Measurements from ENCODE around the gene TRPM3.

TRPM3 gene

DNA sequence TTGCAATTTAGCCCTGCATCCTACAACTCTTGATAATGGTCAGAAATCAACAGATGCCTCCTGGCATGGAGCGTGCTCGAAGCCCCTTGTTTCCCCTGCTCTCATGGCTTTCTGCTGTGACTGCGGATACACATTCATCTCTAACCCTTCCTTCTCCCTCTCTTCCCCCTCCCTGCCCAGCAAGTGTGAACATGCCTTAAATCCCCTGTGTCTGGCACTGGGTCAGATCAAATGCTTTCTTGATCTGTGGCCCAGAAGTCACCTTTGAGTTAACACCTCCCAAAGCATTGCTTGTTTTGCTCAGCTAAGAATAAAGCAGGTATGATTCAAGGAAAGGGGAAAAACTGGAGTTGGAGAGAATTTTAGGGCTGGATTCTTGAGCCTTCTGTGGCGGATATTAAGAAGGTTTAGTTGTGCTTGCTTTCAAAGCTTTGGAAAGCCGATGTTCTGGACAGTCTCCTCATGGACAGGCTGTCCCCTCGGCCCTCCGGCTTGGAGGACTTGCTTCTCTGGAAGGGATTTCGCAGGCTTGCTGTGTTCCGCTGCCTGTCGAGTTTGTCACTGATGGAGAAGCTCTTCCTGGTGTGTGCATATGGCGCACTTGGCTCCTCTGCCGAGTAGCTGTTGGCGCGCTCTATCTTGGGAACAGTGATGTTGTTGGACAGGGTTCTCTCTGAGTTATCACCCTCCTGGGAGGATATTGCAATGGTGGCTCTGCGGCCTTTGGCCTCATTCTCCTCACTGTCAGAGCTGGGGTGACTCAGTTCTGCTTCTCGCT lies 585.7 kb downstream of the TRPM3 start:
- no peak overlapping the region for H3K4me3 ChIP-seq (replicated peaks; ENCODE audit: insufficient read depth, low read length)
- TF ChIP-seq, protein P1, sequence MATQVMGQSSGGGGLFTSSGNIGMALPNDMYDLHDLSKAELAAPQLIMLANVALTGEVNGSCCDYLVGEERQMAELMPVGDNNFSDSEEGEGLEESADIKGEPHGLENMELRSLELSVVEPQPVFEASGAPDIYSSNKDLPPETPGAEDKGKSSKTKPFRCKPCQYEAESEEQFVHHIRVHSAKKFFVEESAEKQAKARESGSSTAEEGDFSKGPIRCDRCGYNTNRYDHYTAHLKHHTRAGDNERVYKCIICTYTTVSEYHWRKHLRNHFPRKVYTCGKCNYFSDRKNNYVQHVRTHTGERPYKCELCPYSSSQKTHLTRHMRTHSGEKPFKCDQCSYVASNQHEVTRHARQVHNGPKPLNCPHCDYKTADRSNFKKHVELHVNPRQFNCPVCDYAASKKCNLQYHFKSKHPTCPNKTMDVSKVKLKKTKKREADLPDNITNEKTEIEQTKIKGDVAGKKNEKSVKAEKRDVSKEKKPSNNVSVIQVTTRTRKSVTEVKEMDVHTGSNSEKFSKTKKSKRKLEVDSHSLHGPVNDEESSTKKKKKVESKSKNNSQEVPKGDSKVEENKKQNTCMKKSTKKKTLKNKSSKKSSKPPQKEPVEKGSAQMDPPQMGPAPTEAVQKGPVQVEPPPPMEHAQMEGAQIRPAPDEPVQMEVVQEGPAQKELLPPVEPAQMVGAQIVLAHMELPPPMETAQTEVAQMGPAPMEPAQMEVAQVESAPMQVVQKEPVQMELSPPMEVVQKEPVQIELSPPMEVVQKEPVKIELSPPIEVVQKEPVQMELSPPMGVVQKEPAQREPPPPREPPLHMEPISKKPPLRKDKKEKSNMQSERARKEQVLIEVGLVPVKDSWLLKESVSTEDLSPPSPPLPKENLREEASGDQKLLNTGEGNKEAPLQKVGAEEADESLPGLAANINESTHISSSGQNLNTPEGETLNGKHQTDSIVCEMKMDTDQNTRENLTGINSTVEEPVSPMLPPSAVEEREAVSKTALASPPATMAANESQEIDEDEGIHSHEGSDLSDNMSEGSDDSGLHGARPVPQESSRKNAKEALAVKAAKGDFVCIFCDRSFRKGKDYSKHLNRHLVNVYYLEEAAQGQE (IDR thresholded peaks at IDR 0.05; ENCODE audit: insufficient replicate concordance, low read depth), result no peak
- no peak for TF ChIP-seq GABPA (IDR thresholded peaks at IDR 0.05; ENCODE audit: low read depth)
- no peak for TF ChIP-seq POLR2AphosphoS5 (IDR thresholded peaks at IDR 0.05; ENCODE audit: low read depth)
- TF ChIP-seq CTCF (IDR thresholded peaks at IDR 0.05; ENCODE audit: insufficient read depth, low read length), result no peak
- TF ChIP-seq SPI1 (IDR thresholded peaks at IDR 0.05; ENCODE audit: borderline replicate concordance, low read depth), result no peak
- DNase-seq (ENCODE audit: low read depth in 1 of 2, low spot score in 1 of 2), result no peak
- H3K27ac ChIP-seq (replicated peaks), result no peak overlapping the region
- no peaks in the 10 kb centered on the region for H3K27me3 ChIP-seq (ENCODE audit: insufficient read depth, poor library complexity, severe bottlenecking)

GRCh38 chr9:70534471-70534870 lies 587.0 kb downstream of the TRPM3 start:
- Histone ChIP-seq H3K27ac (replicated peaks) (no peak overlapping the region), H3K4me3 (replicated peaks; ENCODE audit: insufficient read depth, low read length) (no peak overlapping the region), H3K27me3 (ENCODE audit: insufficient read depth, poor library complexity, severe bottlenecking) (no peaks in the 10 kb centered on the region)
- DNase-seq (ENCODE audit: low read depth in 1 of 2, low spot score in 1 of 2), result no peak
- no peak for TF ChIP-seq SPI1 (IDR thresholded peaks at IDR 0.05; ENCODE audit: borderline replicate concordance, low read depth)

- no peak overlapping the region for H3K27ac ChIP-seq (replicated peaks)
- DNase-seq (ENCODE audit: low read depth in 1 of 2, low spot score in 1 of 2), result no peak
These were observed 587.4 kb downstream of the TRPM3 start for GRCh38 chr9:70534061-70534460.

More at GRCh38 chr9:70534061-70534460, 587.4 kb downstream of the TRPM3 start:
- TF ChIP-seq, protein P1 (IDR thresholded peaks at IDR 0.05; ENCODE audit: insufficient replicate concordance, low read depth), result no peak
- TF ChIP-seq CTCF (IDR thresholded peaks at IDR 0.05; ENCODE audit: insufficient read depth, low read length), result no peak
- TF ChIP-seq SPI1 (IDR thresholded peaks at IDR 0.05; ENCODE audit: borderline replicate concordance, low read depth), result no peak
- Histone ChIP-seq H3K4me3 (replicated peaks; ENCODE audit: insufficient read depth, low read length) (no peak overlapping the region), H3K27me3 (ENCODE audit: insufficient read depth, poor library complexity, severe bottlenecking) (no peaks in the 10 kb centered on the region)
